ENCODE data around the gene FFAR1. TPM values are rescaled to one million over a fixed set of nuclear protein-coding genes. Genes with fewer than 3 reads are reported as not detected.

Gene FFAR1
- total RNA-seq, 2 experiments from 2014 or later: not detected

- Mint-ChIP-seq H3K4me1 (no peaks in the 10 kb centered on the region), H3K9me3 (no peaks in the 10 kb centered on the region), H3K27ac (no peak overlapping the region), H3K36me3 (ENCODE audit: low read depth) (no peaks in the 10 kb centered on the region), H3K27me3 (peaks cover 3% of the 10 kb centered on the region), H3K4me3 (no peak overlapping the region)
- CTCF ChIA-PET: no interaction called here
- no peak for DNase-seq
- POLR2A ChIA-PET: no interaction called here
Observed at GRCh38 chr19:35309481-35310279, 38.0 kb upstream of the FFAR1 start.

DNA sequence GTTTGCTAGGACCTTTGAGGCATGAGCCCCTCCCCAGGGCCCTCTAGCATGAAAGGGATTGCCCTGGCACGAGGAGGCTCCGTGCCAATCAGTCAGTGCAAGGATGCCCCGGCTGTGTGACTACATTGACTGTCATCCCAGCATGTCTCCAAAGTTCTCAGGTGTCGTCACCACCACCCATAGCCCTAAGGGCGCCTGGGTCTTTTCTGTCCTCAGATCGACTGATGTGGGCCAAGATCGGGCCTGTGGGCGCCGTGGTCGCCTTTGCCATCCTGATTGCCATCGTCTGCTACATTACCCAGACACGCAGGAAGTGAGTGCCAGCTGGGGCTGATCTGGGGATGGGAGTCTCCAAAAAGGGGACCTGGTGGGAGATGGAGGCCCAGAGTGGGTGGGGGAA, 37.4 kb upstream of the FFAR1 start:
- peaks cover 5% of the 10 kb centered on the region for H3K27me3 Mint-ChIP-seq
- no peaks in the 10 kb centered on the region for H3K36me3 Mint-ChIP-seq (ENCODE audit: low read depth)
- H3K4me3 Mint-ChIP-seq: no peak overlapping the region
- no peak overlapping the region for H3K27ac Mint-ChIP-seq
- ChIA-PET POLR2A (no interaction called here), CTCF (no interaction called here)
- H3K4me1 Mint-ChIP-seq: no peaks in the 10 kb centered on the region
- H3K9me3 Mint-ChIP-seq: no peaks in the 10 kb centered on the region
- DNase-seq: no peak

DNA sequence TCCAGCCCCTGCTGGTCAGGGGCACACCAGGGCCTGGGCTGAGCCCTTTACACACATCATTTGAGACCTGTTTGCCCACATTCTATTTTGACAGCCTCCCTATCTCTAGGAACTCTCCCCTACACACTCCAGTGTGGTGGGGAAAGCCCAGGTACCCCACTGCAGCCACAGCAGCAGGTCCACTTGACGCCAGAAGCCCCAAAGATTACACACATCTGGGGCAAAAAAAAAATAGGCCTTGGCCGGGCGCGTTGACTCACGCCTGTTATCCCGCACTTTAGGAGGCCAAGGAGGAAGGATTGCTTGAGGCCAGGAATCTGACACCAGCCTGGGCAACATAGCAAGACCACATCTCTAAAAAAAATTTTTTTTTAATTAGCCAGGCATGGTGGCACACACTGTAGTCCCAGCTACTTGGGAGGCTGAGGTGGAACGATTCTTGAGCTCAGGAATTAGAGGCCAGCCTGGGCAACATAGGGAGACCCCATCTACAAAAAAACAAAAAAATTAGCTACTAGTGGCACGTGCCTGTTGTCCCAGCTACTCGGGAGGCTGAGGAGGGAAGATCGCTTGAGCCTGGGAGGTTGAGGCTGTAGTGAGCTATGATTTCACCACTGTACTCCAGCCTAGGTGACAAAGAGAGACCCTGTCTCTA, 36.8 kb upstream of the FFAR1 start:
- Mint-ChIP-seq H3K9me3 (no peaks in the 10 kb centered on the region), H3K27ac (no peak overlapping the region), H3K4me3 (no peak overlapping the region), H3K4me1 (no peaks in the 10 kb centered on the region), H3K27me3 (peaks cover 5% of the 10 kb centered on the region), H3K36me3 (ENCODE audit: low read depth) (no peaks in the 10 kb centered on the region)
- ChIA-PET POLR2A (no interaction called here), CTCF (no interaction called here)
- DNase-seq: no peak

DNA sequence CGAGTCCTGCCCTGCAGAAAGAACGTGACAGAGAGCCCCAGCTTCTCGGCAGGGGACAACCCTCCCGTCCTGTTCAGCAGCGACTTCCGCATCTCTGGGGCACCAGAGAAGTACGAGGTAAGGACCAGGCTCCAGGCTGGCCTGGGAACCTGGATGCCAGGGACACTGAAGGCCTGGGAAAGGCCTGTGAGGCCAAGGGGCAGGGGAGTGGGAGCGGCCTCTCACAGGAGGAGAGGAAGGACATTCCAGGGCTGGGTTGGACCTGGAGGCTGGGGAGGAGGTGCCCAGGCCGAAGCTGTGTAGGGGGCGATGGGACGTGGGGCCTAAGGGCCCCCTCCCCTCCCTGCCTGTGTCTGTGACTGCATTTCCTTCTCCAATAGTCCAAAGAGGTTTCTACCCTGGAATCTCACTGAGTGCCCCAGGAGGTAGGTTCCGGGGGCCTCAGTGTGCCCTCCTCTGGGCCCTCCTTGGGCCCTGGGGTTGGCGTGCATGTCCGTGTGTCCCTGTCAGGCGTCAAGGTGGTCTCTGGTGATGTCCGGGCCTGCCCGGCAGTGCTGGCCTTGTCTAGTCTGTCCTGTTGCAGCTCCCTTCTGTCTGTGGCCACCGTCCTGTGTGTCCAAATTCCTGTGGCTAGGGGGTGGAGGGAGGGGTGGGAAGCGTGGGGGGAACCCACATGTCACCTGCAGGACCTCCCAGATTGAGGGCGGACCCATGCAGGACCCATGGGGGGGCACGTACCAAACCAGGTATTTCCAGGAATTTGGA, 35.6 kb upstream of the FFAR1 start:
- Mint-ChIP-seq H3K4me3 (no peak overlapping the region), H3K27ac (no peak overlapping the region), H3K36me3 (ENCODE audit: low read depth) (no peaks in the 10 kb centered on the region), H3K4me1 (no peaks in the 10 kb centered on the region), H3K27me3 (peaks cover 5% of the 10 kb centered on the region), H3K9me3 (no peaks in the 10 kb centered on the region)
- POLR2A ChIA-PET: no interaction called here
- CTCF ChIA-PET: no interaction called here
- no peak for DNase-seq

DNA sequence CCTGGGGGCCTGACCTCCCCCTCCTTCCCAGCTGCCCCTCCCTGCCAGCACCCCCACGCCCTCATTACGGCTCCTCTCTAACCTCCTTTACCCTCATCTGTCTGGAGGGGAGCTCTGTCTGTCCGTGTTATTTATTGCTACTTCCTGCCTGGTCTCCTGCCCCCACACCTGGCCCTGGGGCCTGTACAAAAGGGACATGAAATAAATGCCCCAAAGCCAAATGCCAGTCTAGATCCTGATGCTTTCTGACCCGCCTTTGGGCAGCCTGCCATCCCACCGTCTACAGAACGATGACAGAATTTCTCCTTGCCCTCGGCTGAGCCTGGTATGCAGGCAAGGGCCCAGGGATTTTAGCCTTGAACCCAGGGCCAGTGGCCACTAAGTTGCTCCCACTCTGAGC, 34.1 kb upstream of the FFAR1 start:
- POLR2A ChIA-PET: no interaction called here
- no peaks in the 10 kb centered on the region for H3K36me3 Mint-ChIP-seq (ENCODE audit: low read depth)

DNA sequence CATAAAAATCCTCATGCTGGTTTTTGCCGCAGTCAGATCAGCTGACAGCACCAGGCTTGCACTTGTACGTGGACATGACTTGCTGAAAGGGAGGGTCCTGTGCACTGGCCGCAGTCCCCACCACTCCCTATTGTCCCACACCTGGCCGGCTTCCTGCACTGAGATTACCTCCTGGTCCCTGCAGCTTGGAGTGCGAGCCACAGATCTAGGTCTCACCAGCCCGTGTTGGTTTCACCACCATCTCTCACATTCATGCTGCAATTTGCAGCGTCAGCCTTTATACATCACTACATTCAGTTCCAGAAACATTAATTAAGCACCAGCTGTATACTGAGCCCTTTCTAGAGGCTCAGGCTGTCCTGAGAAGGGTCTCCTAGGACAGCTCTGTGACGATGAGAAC, 33.7 kb upstream of the FFAR1 start:
- H3K27ac Mint-ChIP-seq: no peak overlapping the region
- no peak for DNase-seq
- ChIA-PET CTCF (no interaction called here), POLR2A (no interaction called here)
- no peaks in the 10 kb centered on the region for H3K9me3 Mint-ChIP-seq
- no peak overlapping the region for H3K4me3 Mint-ChIP-seq
- H3K36me3 Mint-ChIP-seq (ENCODE audit: low read depth): no peaks in the 10 kb centered on the region
- peaks cover 5% of the 10 kb centered on the region for H3K27me3 Mint-ChIP-seq
- H3K4me1 Mint-ChIP-seq: peaks cover 7% of the 10 kb centered on the region

More for the DNA sequence above, 34.1 kb upstream of the FFAR1 start:
- DNase-seq: no peak
- CTCF ChIA-PET: no interaction called here
- Mint-ChIP-seq H3K4me1 (peaks cover 2% of the 10 kb centered on the region), H3K9me3 (no peaks in the 10 kb centered on the region), H3K4me3 (no peak overlapping the region), H3K27ac (no peak overlapping the region), H3K27me3 (peaks cover 5% of the 10 kb centered on the region)

DNA sequence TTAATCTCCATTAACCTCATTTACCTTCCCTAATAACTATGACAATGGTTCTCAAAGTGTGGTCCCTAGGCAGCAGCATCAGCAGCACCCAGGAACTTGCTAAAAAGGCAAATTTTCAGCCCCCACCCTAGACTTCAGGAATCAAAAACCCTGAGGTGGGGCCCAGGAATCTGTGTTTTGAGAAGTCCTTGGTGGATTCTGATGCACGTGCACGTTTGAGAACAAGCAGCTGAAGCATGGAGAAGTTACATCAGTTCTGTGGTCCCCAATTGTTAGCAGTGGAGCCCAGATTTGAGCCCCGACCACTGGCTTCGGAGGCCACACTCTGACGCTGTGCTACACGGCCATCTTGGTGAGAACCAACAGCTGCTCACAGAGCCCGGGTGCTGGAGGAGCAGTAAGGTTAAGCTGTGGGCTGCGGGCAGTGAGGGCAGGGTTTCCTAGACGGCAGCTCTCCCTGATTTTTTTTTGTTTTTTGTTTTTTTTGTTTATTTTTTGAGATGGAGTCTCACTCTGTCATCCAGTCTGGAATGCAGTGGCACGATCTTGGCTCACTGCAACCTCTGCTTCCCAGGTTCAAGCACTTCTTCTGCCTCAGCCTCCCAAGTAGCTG, 32.7 kb upstream of the FFAR1 start:
- peaks cover 9% of the 10 kb centered on the region for H3K4me1 Mint-ChIP-seq
- CTCF ChIA-PET: interaction anchor here (0.6 kb wide), 1 partner anchor 258 kb away, joined by 3 read pairs; no protein-coding TSS in a partner anchor
- H3K27me3 Mint-ChIP-seq: peaks cover 5% of the 10 kb centered on the region
- POLR2A ChIA-PET: no interaction called here
- no peak for DNase-seq
- H3K27ac Mint-ChIP-seq: no peak overlapping the region
- no peaks in the 10 kb centered on the region for H3K9me3 Mint-ChIP-seq
- H3K4me3 Mint-ChIP-seq: no peak overlapping the region
- H3K36me3 Mint-ChIP-seq (ENCODE audit: low read depth): no peaks in the 10 kb centered on the region

- DNase-seq: no peak
- no peak overlapping the region for H3K4me3 Mint-ChIP-seq
- H3K27me3 Mint-ChIP-seq: peaks cover 5% of the 10 kb centered on the region
- no peaks in the 10 kb centered on the region for H3K36me3 Mint-ChIP-seq (ENCODE audit: low read depth)
- peaks cover 9% of the 10 kb centered on the region for H3K4me1 Mint-ChIP-seq
- CTCF ChIA-PET: no interaction called here
- no peak overlapping the region for H3K27ac Mint-ChIP-seq
- no peaks in the 10 kb centered on the region for H3K9me3 Mint-ChIP-seq
- POLR2A ChIA-PET: no interaction called here
Observed at GRCh38 chr19:35315883-35316282, 31.8 kb upstream of the FFAR1 start.

GRCh38 chr19:35316560-35316959, 31.1 kb upstream of the FFAR1 start:
- Mint-ChIP-seq H3K27me3 (peaks cover 6% of the 10 kb centered on the region), H3K27ac (no peak overlapping the region), H3K9me3 (no peaks in the 10 kb centered on the region), H3K4me1 (peaks cover 9% of the 10 kb centered on the region), H3K4me3 (no peak overlapping the region), H3K36me3 (ENCODE audit: low read depth) (no peaks in the 10 kb centered on the region)
- ChIA-PET POLR2A (no interaction called here), CTCF (no interaction called here)
- no peak for DNase-seq

DNA sequence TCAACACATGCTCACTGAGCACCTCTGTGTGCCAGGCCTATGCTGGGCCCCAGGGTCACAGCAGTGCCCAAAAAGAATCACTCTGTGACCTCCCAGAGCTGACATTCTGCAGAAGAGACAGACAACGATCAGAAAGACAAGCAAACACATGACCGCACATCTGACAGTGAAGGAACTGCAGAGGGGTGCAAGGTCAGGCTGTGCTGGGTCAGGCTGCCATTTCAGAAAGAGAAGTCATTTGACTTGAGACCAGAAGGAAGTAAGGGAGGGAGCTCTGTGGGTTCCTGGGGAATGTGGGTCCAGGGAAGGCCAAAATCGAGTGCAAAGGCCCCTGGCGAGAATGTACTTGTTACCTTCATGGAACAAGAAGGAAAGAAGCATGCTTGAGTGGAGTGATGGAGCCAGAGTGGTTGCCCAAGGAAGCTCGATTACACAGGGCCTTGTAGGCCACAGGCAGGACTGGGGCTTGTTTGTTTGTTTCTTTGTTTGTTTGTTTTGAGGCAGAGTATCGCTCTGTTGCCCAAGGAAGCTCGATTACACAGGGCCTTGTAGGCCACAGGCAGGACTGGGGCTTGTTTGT, 30.1 kb upstream of the FFAR1 start:
- DNase-seq: no peak
- CTCF ChIA-PET: no interaction called here
- no peak overlapping the region for H3K4me3 Mint-ChIP-seq
- H3K9me3 Mint-ChIP-seq: peaks cover 2% of the 10 kb centered on the region
- POLR2A ChIA-PET: no interaction called here
- no peak overlapping the region for H3K27ac Mint-ChIP-seq
- peaks cover 13% of the 10 kb centered on the region for H3K27me3 Mint-ChIP-seq
- H3K4me1 Mint-ChIP-seq: peaks cover 9% of the 10 kb centered on the region
- H3K36me3 Mint-ChIP-seq (ENCODE audit: low read depth): no peaks in the 10 kb centered on the region

DNA sequence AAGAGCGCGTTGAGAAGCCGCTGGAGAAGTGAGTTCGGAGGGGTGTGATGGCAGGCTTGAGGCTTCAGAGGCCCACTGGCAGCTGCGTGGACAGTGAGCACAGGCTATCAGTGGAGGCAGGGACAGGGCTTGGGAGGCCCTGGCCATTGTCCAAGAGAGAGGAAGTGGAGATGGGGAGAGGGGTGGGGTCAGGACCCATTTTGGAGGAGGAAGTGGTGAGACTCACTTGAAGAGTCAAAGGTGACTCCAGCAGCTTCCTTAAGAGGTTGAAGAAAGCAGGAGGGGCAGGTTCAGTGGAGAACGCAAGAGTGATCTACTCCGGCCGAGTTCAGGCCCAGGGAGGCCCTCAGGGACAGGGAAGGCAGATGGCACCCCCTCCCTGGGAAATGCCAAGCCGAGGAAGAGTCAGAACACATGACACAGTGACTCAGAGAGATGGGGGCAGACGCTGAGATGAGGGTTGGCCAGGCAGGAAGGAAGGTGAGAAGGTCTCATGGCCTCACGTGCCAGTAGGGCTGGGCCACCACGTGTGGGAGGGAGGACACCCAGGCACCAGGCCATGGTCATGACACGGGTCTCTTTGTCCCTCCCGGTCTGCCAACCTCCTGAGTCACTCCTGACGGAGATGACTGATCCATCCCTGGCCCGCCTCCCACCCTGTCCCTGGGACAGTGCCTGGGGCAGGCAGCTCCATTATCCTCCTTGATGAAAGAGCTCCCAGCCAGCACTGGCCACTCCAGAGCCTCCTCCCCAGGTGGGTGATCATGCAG, 28.8 kb upstream of the FFAR1 start:
- Mint-ChIP-seq H3K4me3 (no peak overlapping the region), H3K4me1 (peaks cover 9% of the 10 kb centered on the region), H3K36me3 (ENCODE audit: low read depth) (no peaks in the 10 kb centered on the region), H3K9me3 (peaks cover 2% of the 10 kb centered on the region), H3K27ac (peak overlapping the region; percentile 38), H3K27me3 (peaks cover 13% of the 10 kb centered on the region)
- POLR2A ChIA-PET: no interaction called here
- CTCF ChIA-PET: interaction anchor here (1.4 kb wide), 1 partner anchor 176 kb away, joined by 3 read pairs; no protein-coding TSS in a partner anchor
- DNase-seq: no peak

- CTCF ChIA-PET: interaction anchor here (1.4 kb wide), 1 partner anchor 175 kb away, joined by 3 read pairs; no protein-coding TSS in a partner anchor
- Mint-ChIP-seq H3K9me3 (peaks cover 2% of the 10 kb centered on the region), H3K27ac (no peak overlapping the region), H3K4me3 (no peak overlapping the region), H3K4me1 (peaks cover 9% of the 10 kb centered on the region), H3K27me3 (peaks cover 14% of the 10 kb centered on the region), H3K36me3 (ENCODE audit: low read depth) (no peaks in the 10 kb centered on the region)
- POLR2A ChIA-PET: no interaction called here
- DNase-seq: no peak
Observed at GRCh38 chr19:35320065-35320713, 27.5 kb upstream of the FFAR1 start.

Measured in activated CD4-positive, alpha-beta memory T cell treated with anti-CD3 and anti-CD28 coated beads, Interleukin-2, amount 10 ng/mL, durations not matched to agents 7 days and 5 days (primary cell).